CD4-positive, alpha-beta T cell treated with Interferon gamma for 1 hour (primary cell): Measurements from ENCODE around the gene DNAJC21.
A peak's percentile ranks its signal among the peaks of the same experiment; 100 is the strongest.

Source experiments
- DNase-seq: peaks from one replicate; pipeline ENCODE4 v3.0.0-alpha.2; 2020

Gene DNAJC21

GRCh38 chr5:34986965-34987364 lies 57.6 kb downstream of the DNAJC21 start:
- no peak for DNase-seq

GRCh38 chr5:34991486-34992238 lies 62.3 kb downstream of the DNAJC21 start:
- no peak for DNase-seq

GRCh38 chr5:34993951-34994350 lies 64.6 kb downstream of the DNAJC21 start:
- no peak for DNase-seq

- DNase-seq, result no peak
These were observed 66.9 kb downstream of the DNAJC21 start for GRCh38 chr5:34996261-34996660.

GRCh38 chr5:34998058-34998789 lies 68.9 kb downstream of the DNAJC21 start:
- DNase-seq, result no peak

- DNase-seq, result no peak
These were observed 72.5 kb downstream of the DNAJC21 start for GRCh38 chr5:35001842-35002241.

GRCh38 chr5:35002459-35002858 lies 73.1 kb downstream of the DNAJC21 start:
- DNase-seq, result no peak

- peak; percentile 7 for DNase-seq
These were observed 73.9 kb downstream of the DNAJC21 start for GRCh38 chr5:35003018-35003957.

GRCh38 chr5:35004200-35004599 lies 74.8 kb downstream of the DNAJC21 start:
- no peak for DNase-seq

GRCh38 chr5:35004771-35005170 lies 75.4 kb downstream of the DNAJC21 start:
- no peak for DNase-seq
